ENCODE data around the gene NOL6. TPM values are rescaled to one million over a fixed set of nuclear protein-coding genes. Genes with fewer than 3 reads are reported as not detected.
"Not testable (repeated sequence)": the region's sequence is repeated elsewhere in the genome, so short reads cannot be mapped to it uniquely, and the experiment has no call there.

Gene NOL6
- total and polyA plus RNA-seq, 10 donors = 20.0 to 48.1 (median 26.5) TPM

DNA sequence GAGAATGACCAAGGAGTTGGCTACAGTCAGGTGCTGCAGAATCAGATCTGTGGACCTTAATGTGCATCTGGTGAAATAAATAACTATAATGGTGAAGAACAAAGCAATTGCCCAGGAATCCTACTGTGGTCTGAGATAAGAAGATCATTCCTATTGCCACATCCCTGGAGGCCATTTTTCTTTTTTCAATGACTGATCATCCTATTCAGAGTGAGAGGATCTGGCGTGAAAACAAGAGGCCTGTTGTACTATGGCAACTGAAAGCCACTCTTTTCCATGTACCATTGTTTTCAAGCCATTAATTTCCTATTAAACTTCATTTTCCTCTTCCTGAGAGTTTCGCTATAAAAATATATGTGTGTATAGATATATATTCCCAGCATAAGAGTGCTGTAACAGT lies 38.8 kb upstream of the NOL6 start:
- H3K36me3 ChIP-seq; DNase-seq; H3K9me3 ChIP-seq; H3K27me3 ChIP-seq (replicated peaks in 1 of 7); H3K27ac ChIP-seq; intact Hi-C loops (cut with DNase I; ENCODE audit: low total_unique reads); H3K4me3 ChIP-seq: not testable (repeated sequence)
- 89 to 100% (median 95%) methylated on average over 2 of the region's 2 CpGs for WGBS, 5 donors
- H3K4me1 ChIP-seq = peaks cover 0 to 15% (median 3%) of the 10 kb centered on the region in 6 donors

DNA sequence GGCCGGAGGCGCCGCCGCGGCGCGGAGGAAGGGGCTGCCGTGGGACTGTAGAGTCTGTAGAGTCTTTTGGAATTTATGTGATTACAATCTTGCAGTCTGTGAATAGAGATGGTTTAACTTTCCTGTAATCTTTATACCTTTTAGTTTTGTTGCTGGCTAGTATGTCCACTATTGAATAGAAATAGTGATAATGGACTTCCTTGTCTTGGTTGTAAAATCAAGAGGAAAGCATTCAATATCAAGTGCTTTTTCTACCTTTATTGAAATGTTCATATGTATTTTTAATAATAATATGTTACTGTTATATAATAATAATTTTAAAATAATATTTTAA lies 37.4 kb upstream of the NOL6 start:
- Histone ChIP-seq H3K4me3 (peak overlapping the region; percentile 42 to 75 (median 49)), H3K27ac (peak overlapping the region; percentile 74 to 87 (median 78)), H3K4me1 (peaks cover 0 to 15% (median 3%) of the 10 kb centered on the region in 6 donors)
- intact Hi-C loops (cut with DNase I; ENCODE audit: low total_unique reads); DNase-seq; H3K27me3 ChIP-seq (replicated peaks in 1 of 7); H3K36me3 ChIP-seq; H3K9me3 ChIP-seq: not testable (repeated sequence)
- 0 to 5% (median 1%) methylated on average over 8 of the region's 8 CpGs for WGBS, 5 donors

DNA sequence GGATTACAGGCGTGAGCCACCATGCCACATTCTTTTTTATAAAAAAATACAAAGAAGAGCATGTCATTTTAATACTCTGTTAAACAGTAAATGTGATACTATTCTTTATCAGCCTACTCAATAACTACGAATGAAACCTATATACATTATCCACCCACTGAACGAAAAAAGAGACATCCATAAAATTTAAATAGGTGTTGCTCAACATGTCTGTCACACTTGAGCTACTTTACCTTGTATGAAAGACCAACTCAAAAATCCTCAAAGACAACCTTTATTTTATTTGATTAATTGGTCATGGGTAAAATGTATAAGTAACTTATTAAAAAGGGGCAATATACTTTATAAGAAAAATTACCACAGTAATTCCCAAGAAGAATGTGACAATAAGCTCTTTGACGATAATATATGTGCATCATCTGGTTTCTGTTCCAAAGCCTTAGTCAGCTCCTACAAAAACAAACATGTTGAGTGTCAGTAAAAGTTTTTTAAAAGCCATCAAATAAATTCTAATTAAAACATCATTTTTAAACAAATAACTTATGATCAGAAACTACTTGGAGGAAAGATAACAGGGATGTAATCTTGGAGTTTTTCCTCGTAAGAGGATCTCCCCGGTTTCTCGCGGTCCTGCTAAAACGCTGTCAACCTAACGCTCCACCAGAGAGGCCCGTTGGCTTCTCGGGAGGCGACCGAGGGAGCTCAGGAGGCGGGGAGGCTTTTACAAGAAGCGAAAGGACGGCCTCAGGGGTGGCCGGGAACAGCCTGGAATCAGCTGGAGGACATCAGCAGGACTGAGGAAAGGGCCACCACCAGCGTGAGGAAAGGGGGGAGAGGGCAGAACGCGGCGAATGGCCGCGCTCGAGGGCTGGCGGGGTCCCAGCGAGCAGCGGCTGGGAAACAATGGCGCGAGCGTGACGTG lies 36.8 kb upstream of the NOL6 start:
- H3K27ac ChIP-seq = peak overlapping the region; percentile 74 to 87 (median 78)
- peaks cover 0 to 17% (median 3%) of the 10 kb centered on the region in 6 donors for H3K4me1 ChIP-seq
- intact Hi-C loops (cut with DNase I; ENCODE audit: low total_unique reads) = no loop called here
- WGBS, 5 donors = 7 to 9% (median 8%) methylated on average over 32 of the region's 32 CpGs
- H3K27me3 ChIP-seq (replicated peaks in 1 of 7) = peaks cover 0 to 3% (median 0%) of the 10 kb centered on the region in 7 donors
- H3K9me3 ChIP-seq = no peaks in the 10 kb centered on the region
- TF ChIP-seq POLR2AphosphoS5 (IDR thresholded peaks at IDR 0.05) = peak in 2 of 3 donors; percentile 78 to 79
- TF ChIP-seq, protein P1, sequence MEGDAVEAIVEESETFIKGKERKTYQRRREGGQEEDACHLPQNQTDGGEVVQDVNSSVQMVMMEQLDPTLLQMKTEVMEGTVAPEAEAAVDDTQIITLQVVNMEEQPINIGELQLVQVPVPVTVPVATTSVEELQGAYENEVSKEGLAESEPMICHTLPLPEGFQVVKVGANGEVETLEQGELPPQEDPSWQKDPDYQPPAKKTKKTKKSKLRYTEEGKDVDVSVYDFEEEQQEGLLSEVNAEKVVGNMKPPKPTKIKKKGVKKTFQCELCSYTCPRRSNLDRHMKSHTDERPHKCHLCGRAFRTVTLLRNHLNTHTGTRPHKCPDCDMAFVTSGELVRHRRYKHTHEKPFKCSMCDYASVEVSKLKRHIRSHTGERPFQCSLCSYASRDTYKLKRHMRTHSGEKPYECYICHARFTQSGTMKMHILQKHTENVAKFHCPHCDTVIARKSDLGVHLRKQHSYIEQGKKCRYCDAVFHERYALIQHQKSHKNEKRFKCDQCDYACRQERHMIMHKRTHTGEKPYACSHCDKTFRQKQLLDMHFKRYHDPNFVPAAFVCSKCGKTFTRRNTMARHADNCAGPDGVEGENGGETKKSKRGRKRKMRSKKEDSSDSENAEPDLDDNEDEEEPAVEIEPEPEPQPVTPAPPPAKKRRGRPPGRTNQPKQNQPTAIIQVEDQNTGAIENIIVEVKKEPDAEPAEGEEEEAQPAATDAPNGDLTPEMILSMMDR (IDR thresholded peaks at IDR 0.05 in 8 of 11, conservative IDR thresholded peaks at IDR 0.05 in 3 of 11) = no peak
- peak; percentile 84 for DNase-seq
- peak overlapping the region; percentile 42 to 75 (median 49) for H3K4me3 ChIP-seq
- H3K36me3 ChIP-seq = no peaks in the 10 kb centered on the region

DNA sequence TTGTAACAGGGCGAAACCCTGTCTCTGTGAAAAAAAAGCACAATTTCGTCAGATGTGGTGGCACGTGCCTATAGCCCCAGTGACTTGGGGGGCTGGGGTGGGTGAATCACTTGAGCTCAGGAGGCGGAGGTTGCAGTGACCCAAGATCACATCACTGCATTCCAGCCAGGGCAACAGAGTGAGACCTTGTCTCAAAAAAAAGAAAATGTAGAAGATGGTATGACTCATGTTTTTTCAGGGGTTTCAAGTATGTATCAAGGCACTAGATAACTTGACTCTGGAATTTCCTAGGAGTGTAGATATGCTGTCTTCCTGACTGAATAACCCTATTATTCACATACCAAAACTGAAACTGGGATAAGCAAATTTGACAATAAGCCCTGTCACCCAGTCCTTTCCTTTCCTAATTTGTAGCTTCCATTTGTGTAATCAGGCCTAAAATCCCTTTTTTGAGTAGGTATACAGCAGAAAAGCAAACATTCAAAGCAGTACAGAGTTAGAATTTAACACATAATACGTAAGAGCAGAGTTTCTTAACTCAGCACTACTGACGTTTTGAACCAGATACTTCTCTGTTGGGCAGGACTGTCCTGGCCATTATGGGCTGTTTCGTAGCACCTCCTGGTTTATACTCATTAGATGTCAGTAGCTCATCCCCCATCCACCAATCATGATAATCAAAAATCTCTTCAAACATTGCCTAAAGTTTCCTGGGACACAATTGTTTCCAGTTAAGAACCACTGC lies 33.1 kb upstream of the NOL6 start:
- TF ChIP-seq, protein P1 (IDR thresholded peaks at IDR 0.05 in 8 of 11, conservative IDR thresholded peaks at IDR 0.05 in 3 of 11) = no peak
- TF ChIP-seq POLR2A (IDR thresholded peaks at IDR 0.05) (no peak), POLR2AphosphoS5 (IDR thresholded peaks at IDR 0.05) (no peak)
- Histone ChIP-seq H3K4me1 (peaks cover 0 to 17% (median 3%) of the 10 kb centered on the region in 6 donors), H3K9me3 (no peaks in the 10 kb centered on the region), H3K27ac (peak overlapping the region in 1 of 8 donors; percentile 48), H3K4me3 (no peak overlapping the region), H3K27me3 (replicated peaks in 1 of 7) (peaks cover 0 to 3% (median 0%) of the 10 kb centered on the region in 7 donors), H3K36me3 (no peaks in the 10 kb centered on the region)
- no peak for DNase-seq
- intact Hi-C loops (cut with DNase I; ENCODE audit: low total_unique reads) = no loop called here
- WGBS, 5 donors = 69 to 84% (median 82%) methylated on average over 7 of the region's 7 CpGs

DNA sequence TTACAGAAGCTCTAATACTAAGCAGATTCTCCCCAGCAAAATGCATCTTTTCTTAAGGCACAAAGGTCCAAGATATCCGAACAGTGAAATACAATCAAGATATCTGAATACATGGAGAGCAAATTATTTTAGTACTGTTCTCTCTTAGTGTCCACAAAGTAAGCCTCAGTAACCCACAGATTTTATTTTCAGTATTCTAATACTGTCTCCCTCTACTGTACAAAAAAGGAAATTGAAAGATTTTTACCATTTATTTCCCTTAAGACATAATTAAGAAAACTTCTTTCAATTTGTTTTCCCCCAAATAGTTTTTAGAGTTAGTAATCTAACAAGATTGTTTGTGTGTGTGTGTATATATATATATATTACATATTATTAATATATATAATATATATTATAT lies 24.7 kb upstream of the NOL6 start:
- H3K4me3 ChIP-seq = no peak overlapping the region
- DNase-seq = no peak
- no peak overlapping the region for H3K27ac ChIP-seq
- WGBS, 5 donors = 76 to 93% (median 87%) methylated on average over 1 of the region's 1 CpG
- no peaks in the 10 kb centered on the region for H3K36me3 ChIP-seq
- intact Hi-C loops (cut with DNase I; ENCODE audit: low total_unique reads) = no loop called here
- H3K4me1 ChIP-seq = no peaks in the 10 kb centered on the region
- TF ChIP-seq, protein P1 (IDR thresholded peaks at IDR 0.05 in 8 of 11, conservative IDR thresholded peaks at IDR 0.05 in 3 of 11) = peak in 2 of 11 experiments; percentile 8 to 18
- TF ChIP-seq POLR2A (IDR thresholded peaks at IDR 0.05) = no peak
- no peaks in the 10 kb centered on the region for H3K27me3 ChIP-seq (replicated peaks in 1 of 7)
- H3K9me3 ChIP-seq = no peaks in the 10 kb centered on the region

DNA sequence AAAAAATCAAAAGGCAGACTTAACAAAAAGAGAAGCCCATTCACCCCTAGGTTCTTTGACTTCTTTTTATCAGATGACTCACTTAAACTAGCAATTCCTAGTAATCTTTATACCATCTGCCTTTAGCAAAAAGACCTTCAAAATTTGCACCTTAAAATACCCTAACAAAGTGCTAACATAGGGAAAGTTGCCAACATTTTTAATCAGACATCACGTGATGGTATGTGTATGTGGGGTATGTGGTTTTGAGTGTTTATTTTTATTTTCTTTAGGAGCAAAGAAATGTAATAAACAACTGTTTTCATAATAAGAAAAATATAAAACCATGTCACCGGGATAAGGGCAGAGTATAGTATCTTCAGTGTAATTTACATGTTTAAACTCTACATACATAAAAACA lies 20.1 kb upstream of the NOL6 start:
- 70 to 81% (median 74%) methylated on average over 2 of the region's 2 CpGs for WGBS, 5 donors
- H3K4me1 ChIP-seq; H3K27ac ChIP-seq; H3K4me3 ChIP-seq; H3K9me3 ChIP-seq; DNase-seq; H3K36me3 ChIP-seq; H3K27me3 ChIP-seq (replicated peaks in 1 of 7); intact Hi-C loops (cut with DNase I; ENCODE audit: low total_unique reads): not testable (repeated sequence)
